K562 (cell line): ENCODE results near the gene TECPR2. TPM values are rescaled to one million over a fixed set of nuclear protein-coding genes. Genes with fewer than 3 reads are reported as not detected.

Source experiments
- ATAC-seq: fragments of 200-7000 bp; cut with Tn5 transposase; 3 replicates; pipeline ENCODE4 v1.9.1; 2020; ENCODE audit warnings: moderate library complexity
- BruUV-seq: library from RNA; stranded (reverse); fragments of 400-500 nt; replicated peaks from 2 replicates; lab custom pipeline; 2021; lab: Mats Ljungman, UMichigan
- CTCF ChIA-PET: fragments of 300-600 bp; formaldehyde crosslinking; extraction: SDS; loops from one replicate; lab custom pipeline; 2021; ENCODE audit warnings: low intra/inter-chr PET ratio; lab: Yijun Ruan, JAX
- POLR2A ChIA-PET: fragments of 300-600, 350-650 bp; sonication (Branson Sonifier 250); formaldehyde crosslinking; extraction: SDS; loops from one replicate; lab custom pipeline; 2021; ENCODE audit warnings: antibody characterized with exemption, inconsistent platforms; lab: Yijun Ruan, JAX
- DNase-seq, 4 experiments: peaks; one replicate each; pipeline versions ENCODE4 v3.0.0 to v3.0.0-alpha.2; 2011 to 2018; ENCODE audit warnings: low spot score in 3 of 4, mixed read lengths in 3 of 4; ENCODE audit errors: extremely low read depth in 1 of 4
- FAIRE-seq: peaks from 2 replicates; lab custom pipeline; 2011; peaks lifted over from hg19 to GRCh38; lab: Jason Lieb, UNC
- H2AFZ ChIP-seq: 2 replicates; pipeline ENCODE4 v1.6.0; 2011; ENCODE audit warnings: low read depth, low read length, control low read depth, inconsistent platforms
- H3K27ac ChIP-seq: fragments of 200-600 bp; 3 replicates; pipeline ENCODE4 v1.8.0; 2011; ENCODE audit warnings: low read depth, mild to moderate bottlenecking, control low read depth, inconsistent platforms, low read length, moderate library complexity, mixed read lengths; ENCODE audit errors: extremely low read depth
- H3K27me3 ChIP-seq, 2 experiments: fragments of 300-600 bp in 1 of 2; 2 replicates in 1 of 2; 3 replicates in 1 of 2; pipeline versions ENCODE4 v1.6.0 to v1.8.0; 2011; ENCODE audit warnings: inconsistent platforms in 2 of 2, low read length in 2 of 2, mild to moderate bottlenecking in 1 of 2, mixed read lengths in 1 of 2, moderate library complexity in 1 of 2; ENCODE audit not compliant: control insufficient read depth in 2 of 2, insufficient read depth in 2 of 2
- H3K36me3 ChIP-seq: fragments of 300-600 bp; 3 replicates; pipeline ENCODE4 v1.8.0; 2011; ENCODE audit warnings: mild to moderate bottlenecking, low read length, inconsistent platforms; ENCODE audit not compliant: control insufficient read depth, insufficient read depth
- H3K4me1 ChIP-seq, 2 experiments: fragments of 200-600 bp in 1 of 2; replicated peaks in 1 of 2; 2 replicates in 1 of 2; 3 replicates in 1 of 2; pipeline versions ENCODE4 v1.5.1 to v1.8.0; 2011; ENCODE audit warnings: inconsistent platforms in 2 of 2, low read length in 2 of 2, mild to moderate bottlenecking in 1 of 2, mixed read lengths in 1 of 2, moderate library complexity in 1 of 2; ENCODE audit not compliant: control insufficient read depth in 2 of 2, insufficient read depth in 2 of 2
- H3K4me2 ChIP-seq: 2 replicates; pipeline ENCODE4 v1.6.1; 2011; ENCODE audit warnings: low read length, control low read depth, inconsistent platforms, mixed read lengths; ENCODE audit not compliant: insufficient read depth
- H3K4me3 ChIP-seq: fragments of 200-600 bp; sonication (generic), shearing (Covaris generic); 2 replicates; pipeline ENCODE4 v1.5.1; 2016; ENCODE audit warnings: control low read depth, inconsistent platforms
- H3K79me2 ChIP-seq: fragments of 200-600 bp; 3 replicates; pipeline ENCODE4 v1.8.0; 2011; ENCODE audit warnings: low read length, inconsistent platforms; ENCODE audit not compliant: control insufficient read depth, insufficient read depth
- H3K9ac ChIP-seq, 2 experiments: 2 replicates each; pipeline versions ENCODE4 v1.6.0 to v1.6.1; 2011; ENCODE audit warnings: low read depth in 2 of 2, low read length in 2 of 2, control low read depth in 1 of 2, inconsistent platforms in 1 of 2, mild to moderate bottlenecking in 1 of 2, mixed read lengths in 1 of 2; ENCODE audit not compliant: insufficient read depth in 1 of 2
- H3K9me1 ChIP-seq: one replicate; pipeline ENCODE4 v1.6.0; 2011; ENCODE audit warnings: inconsistent platforms, mild to moderate bottlenecking, low read length, moderate library complexity; ENCODE audit not compliant: control insufficient read depth, insufficient read depth
- H3K9me3 ChIP-seq: replicated peaks from 2 replicates; pipeline ENCODE4 v1.5.1; 2011; ENCODE audit warnings: low read depth, low read length, inconsistent platforms; ENCODE audit not compliant: control insufficient read depth, insufficient read depth
- H4K20me1 ChIP-seq: replicated peaks from 2 replicates; pipeline ENCODE4 v1.6.1; 2011; ENCODE audit warnings: low read length, inconsistent platforms, mixed read lengths; ENCODE audit not compliant: control insufficient read depth, insufficient read depth
- CREB3L1 ChIP-seq: fragments of 450-650 bp; IDR thresholded peaks from 2 replicates; pipeline ENCODE4 v1.6.1; 2014; ENCODE audit warnings: low read depth, mild to moderate bottlenecking, moderate library complexity, borderline replicate concordance
- FOSL1 ChIP-seq: fragments of 200-800 bp; sonication (Bioruptor generic); conservative IDR thresholded peaks from 2 replicates; pipeline ENCODE4 v1.6.1; 2016; ENCODE audit warnings: missing genetic modification characterization, missing compliant biosample characterization
- KAT2B ChIP-seq: IDR thresholded peaks from one replicate; pipeline ENCODE4 v1.6.1; 2012; ENCODE audit warnings: low read depth, mild to moderate bottlenecking, control low read depth, inconsistent platforms, low read length, moderate library complexity
- RBM25 ChIP-seq: fragments of 200-400 bp; formaldehyde crosslinking; IDR thresholded peaks from 2 replicates; pipeline ENCODE4 v1.6.1; 2018; ENCODE audit warnings: low read length, low read depth, moderate library complexity; ENCODE audit not compliant: severe bottlenecking
- whole genome bisulfite sequencing: fragments of 100-300 bp; shearing (Covaris generic); methylation state at CpG from one replicate; pipeline ENCODE4 v1.1.6; 2016; ENCODE audit warnings: low coverage, mixed read lengths; ENCODE audit not compliant: insufficient coverage; ENCODE audit errors: missing lambda C conversion rate; 5-methylcytosine and 5-hydroxymethylcytosine counted together
- in situ Hi-C: fragments of 300-500 bp; cut with MboI; formaldehyde crosslinking; loops from 4 replicates; pipeline ENCODE4 v1.15.0; 2018; ENCODE audit warnings: inconsistent platforms, mixed read lengths
- intact Hi-C: fragments of 100-400 bp; cut with micrococcal nuclease; formaldehyde crosslinking; loops from 2 replicates; pipeline ENCODE4 v1.14.2; 2022
- polyA plus RNA-seq, 8 experiments: library from polyadenylated mRNA; depleted of rRNA in 4 of 8; stranded (reverse) in 5 of 8; unstranded in 3 of 8; fragments of >200 nt; fragmentation: Nextera tagmentation in 2 of 8; fragmentation: Illumina TruSeq in 1 of 8; extraction: Ambion mirVana in 2 of 8; extraction: Trizol in 1 of 8; gene quantifications; 2 replicates each; pipeline versions ENCODE4 v1.2.1 to v1.2.3, GENCODE V29; 2011 to 2014; ENCODE audit warnings: inconsistent platforms in 1 of 8, missing spikeins in 1 of 8
- total RNA-seq, 7 experiments: library from RNA; depleted of rRNA in 6 of 7; stranded (reverse); fragments of >200 nt in 6 of 7; fragmentation: Illumina TruSeq in 2 of 7; extraction: Trizol in 2 of 7; gene quantifications; 2 replicates each; pipeline versions ENCODE4 v1.2.1 to v1.2.3, GENCODE V29; 2011 to 2021; ENCODE audit warnings: low replicate concordance in 1 of 7

The TECPR2 gene
- total and polyA plus RNA-seq, 9 of the 15 experiments (the other 6 are each of a cell fraction or from before 2014, with no cell fraction given) = 0.04 to 3.0 (median 0.83) TPM

GRCh38 chr14:102362084-102362483 lies 657 bp upstream of the TECPR2 start:
- H2AFZ ChIP-seq = peak overlapping the region; percentile 90
- ChIA-PET CTCF (no interaction called here), POLR2A (interaction anchor here (0.6 to 2.3 kb wide), 5 partner anchors 8 to 76 kb away, joined by 3 to 9 read pairs (median 3); no protein-coding TSS in a partner anchor)
- peak overlapping the region; percentile 92 for H3K4me2 ChIP-seq
- H4K20me1 ChIP-seq = no peaks in the 10 kb centered on the region
- H3K36me3 ChIP-seq = peaks cover 22% of the 10 kb centered on the region
- 0% methylated on average over 3 of the region's 4 CpGs for WGBS
- H3K9me3 ChIP-seq = no peaks in the 10 kb centered on the region
- intact Hi-C loops = no loop called here
- H3K27ac ChIP-seq = peak overlapping the region; percentile 69
- no peaks in the 10 kb centered on the region for H3K9me1 ChIP-seq
- H3K79me2 ChIP-seq = peaks cover 20% of the 10 kb centered on the region
- H3K4me1 ChIP-seq = peaks cover 8 to 14% of the 10 kb centered on the region in 2 experiments
- no peaks in the 10 kb centered on the region for H3K27me3 ChIP-seq
- ATAC-seq (no peak; the same call in 2 of the 3 replicates), FAIRE-seq (peak; percentile 29), DNase-seq (peak in 2 of 4 experiments; percentile 6 to 9)
- in situ Hi-C loops = no loop called here
- H3K9ac ChIP-seq = peak overlapping the region; percentile 77 to 91
- no peak for TF ChIP-seq CREB3L1
- no peak for TF ChIP-seq KAT2B
- TF ChIP-seq RBM25 = peak; percentile 41
- peak; percentile 18; the same call in 1 of the 2 replicates for TF ChIP-seq FOSL1
- TSS peak; percentile 82 for BruUV-seq
- H3K4me3 ChIP-seq = peak overlapping the region; percentile 66
